ENCODE results near the gene CDHR2. TPM values are rescaled to one million over a fixed set of nuclear protein-coding genes. Genes with fewer than 3 reads are reported as not detected.
A peak's percentile ranks its signal among the peaks of the same experiment; 100 is the strongest.

Gene CDHR2
- total RNA-seq, 1 experiment from 2014 or later = 0.63 TPM

GRCh38 chr5:176532795-176533194, 16.3 kb upstream of the CDHR2 start:
- TF ChIP-seq PRRX2 (CRISPR knock-in tag; IDR thresholded peaks at IDR 0.05) (no peak), FOXP1 (CRISPR knock-in tag; IDR thresholded peaks at IDR 0.05; ENCODE audit: borderline replicate concordance) (0 out of 2 replicates have a peak, but pooled peaks have one; percentile 20)
- Mint-ChIP-seq H3K9me3 (no peaks in the 10 kb centered on the region), H3K36me3 (peaks cover 40% of the 10 kb centered on the region), H3K4me3 (no peak overlapping the region), H3K27me3 (ENCODE audit: low read depth) (no peaks in the 10 kb centered on the region), H3K4me1 (peaks cover 28% of the 10 kb centered on the region), H3K27ac (no peak overlapping the region)
- CTCF ChIA-PET = no interaction called here
- POLR2A ChIA-PET = no interaction called here
- DNase-seq (ENCODE audit: low spot score) (no peak), ATAC-seq (no peak)

GRCh38 chr5:176533390-176533789, 15.8 kb upstream of the CDHR2 start:
- ATAC-seq (no peak), DNase-seq (ENCODE audit: low spot score) (no peak)
- peak overlapping the region; percentile 68 for H3K27ac Mint-ChIP-seq
- no peak for TF ChIP-seq IRF1 (CRISPR knock-in tag; IDR thresholded peaks at IDR 0.05)
- no peak for TF ChIP-seq TP53 (CRISPR knock-in tag; IDR thresholded peaks at IDR 0.05)
- TF ChIP-seq ESRRA (CRISPR knock-in tag; IDR thresholded peaks at IDR 0.05; ENCODE audit: borderline replicate concordance) = no peak
- no peak for TF ChIP-seq ZNF219 (CRISPR knock-in tag; IDR thresholded peaks at IDR 0.05; ENCODE audit: borderline replicate concordance)
- no peak for TF ChIP-seq RORB (CRISPR knock-in tag; IDR thresholded peaks at IDR 0.05)
- TF ChIP-seq NFYB (CRISPR knock-in tag; conservative IDR thresholded peaks at IDR 0.05; ENCODE audit: low read depth) = no peak
- no peak for TF ChIP-seq ZNF281 (CRISPR knock-in tag; IDR thresholded peaks at IDR 0.05)
- TF ChIP-seq GABPB1 (CRISPR knock-in tag; IDR thresholded peaks at IDR 0.05) = no peak
- H3K36me3 Mint-ChIP-seq = peaks cover 35% of the 10 kb centered on the region
- peak overlapping the region; percentile 10; the same call in 1 of the 2 replicates for H3K4me3 Mint-ChIP-seq
- ChIA-PET CTCF (interaction anchor here (1.0 to 1.2 kb wide), 2 partner anchors 9 to 86 kb away, joined by 4 read pairs; no protein-coding TSS in a partner anchor), POLR2A (no interaction called here)
- no peaks in the 10 kb centered on the region for H3K27me3 Mint-ChIP-seq (ENCODE audit: low read depth)
- H3K4me1 Mint-ChIP-seq = peaks cover 32% of the 10 kb centered on the region
- H3K9me3 Mint-ChIP-seq = no peaks in the 10 kb centered on the region

GRCh38 chr5:176533894-176534611, 15.1 kb upstream of the CDHR2 start:
- DNase-seq (ENCODE audit: low spot score) (no peak), ATAC-seq (no peak)
- Mint-ChIP-seq H3K4me1 (peaks cover 38% of the 10 kb centered on the region), H3K27ac (peak overlapping the region; percentile 98), H3K9me3 (no peaks in the 10 kb centered on the region), H3K4me3 (peak overlapping the region; percentile 94; the same call in 1 of the 2 replicates), H3K27me3 (ENCODE audit: low read depth) (no peaks in the 10 kb centered on the region), H3K36me3 (peaks cover 31% of the 10 kb centered on the region)
- POLR2A ChIA-PET = interaction anchor here (1.3 to 1.6 kb wide), 2 partner anchors 9 to 10 kb away, joined by 3 to 4 read pairs; no protein-coding TSS in a partner anchor
- CTCF ChIA-PET = interaction anchor here (1.0 to 1.3 kb wide), 3 partner anchors 8 to 129 kb away, joined by 3 to 4 read pairs (median 4); no protein-coding TSS in a partner anchor
- no peak for TF ChIP-seq ZNF416 (CRISPR knock-in tag; IDR thresholded peaks at IDR 0.05)
- no peak for TF ChIP-seq TEAD4 (CRISPR knock-in tag; IDR thresholded peaks at IDR 0.05)
- no peak for TF ChIP-seq NFE2L1 (CRISPR knock-in tag; IDR thresholded peaks at IDR 0.05)
- TF ChIP-seq ZMAT4 (CRISPR knock-in tag; IDR thresholded peaks at IDR 0.05) = no peak
- TF ChIP-seq ZSCAN18 (CRISPR knock-in tag; IDR thresholded peaks at IDR 0.05) = no peak
- TF ChIP-seq ZNF138 (CRISPR knock-in tag; conservative IDR thresholded peaks at IDR 0.05) = no peak
